CD4-positive, alpha-beta T cell treated with Interferon alpha-2 for 1 hour (primary cell): ENCODE measurements around the gene CDH3.

Source experiments
- DNase-seq, 2 donors: peaks; one replicate each; pipeline ENCODE4 v3.0.0-alpha.2; 2020 to 2022

The CDH3 gene

DNA sequence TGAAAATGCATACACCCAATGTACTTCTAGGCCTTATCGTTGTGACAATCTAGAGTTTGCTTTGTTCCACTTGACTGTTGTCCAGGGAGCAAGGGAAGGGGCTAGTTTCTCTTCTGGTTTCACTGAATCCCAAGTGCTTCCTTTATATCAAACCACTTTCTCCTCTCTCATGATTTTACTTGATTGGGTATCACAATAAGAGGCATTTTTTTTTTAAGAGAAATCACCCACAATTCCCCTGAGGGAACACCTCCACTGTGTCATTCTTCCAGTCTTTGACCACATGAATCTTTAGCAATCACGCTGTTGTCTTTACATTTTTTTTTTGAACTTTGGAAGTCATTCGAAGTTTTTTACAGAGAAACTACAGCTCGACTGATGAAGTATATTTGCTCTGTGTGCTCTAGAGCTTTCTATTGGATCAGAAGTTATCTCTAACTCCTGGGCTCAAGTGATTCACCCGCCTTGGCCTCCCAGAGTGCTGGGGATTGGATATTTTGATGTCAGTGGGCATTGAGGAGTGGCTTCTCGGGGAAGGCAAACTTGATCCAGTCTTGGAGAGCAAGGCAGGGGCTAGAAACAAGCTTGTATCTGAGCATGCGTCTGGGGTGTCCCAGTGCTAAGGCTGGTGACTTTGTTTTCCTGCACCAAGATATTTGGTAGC, 95.0 kb downstream of the CDH3 start:
- DNase-seq: no peak

DNA sequence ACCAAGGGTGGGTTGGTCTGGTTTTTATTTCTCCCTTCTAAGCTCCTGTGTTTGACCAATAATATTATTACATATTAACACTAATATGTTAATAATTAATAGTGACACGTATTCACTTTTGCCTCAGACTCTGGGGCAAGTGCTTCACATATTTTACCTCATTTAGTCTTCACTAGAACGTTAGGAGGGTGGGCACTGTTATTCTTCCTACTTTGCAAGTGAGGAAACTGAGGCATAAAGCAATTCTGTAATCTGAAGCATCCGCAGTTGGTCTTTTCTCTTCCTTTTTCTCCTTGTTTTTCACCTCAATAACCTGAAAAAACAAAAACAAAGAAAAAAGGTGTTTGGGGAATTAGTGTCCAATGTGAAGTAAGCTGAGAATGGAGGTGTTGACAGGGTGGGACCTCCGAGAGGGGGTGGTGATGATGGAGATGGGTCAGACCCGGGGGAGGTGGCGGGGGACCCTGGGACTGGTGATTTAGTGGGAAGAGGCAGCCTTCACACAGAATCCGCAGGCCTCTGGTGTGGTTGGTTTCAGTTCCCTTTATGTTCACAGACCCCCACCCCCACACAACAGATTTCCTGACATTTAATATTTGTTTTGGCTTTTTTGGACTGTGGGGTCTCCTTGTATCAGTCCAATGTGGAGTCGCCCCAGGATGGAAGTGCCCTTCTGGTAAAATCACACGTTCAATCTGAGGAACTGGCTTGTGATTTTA, 95.7 kb downstream of the CDH3 start:
- peak in 1 of 2 donors; percentile 2 for DNase-seq

DNA sequence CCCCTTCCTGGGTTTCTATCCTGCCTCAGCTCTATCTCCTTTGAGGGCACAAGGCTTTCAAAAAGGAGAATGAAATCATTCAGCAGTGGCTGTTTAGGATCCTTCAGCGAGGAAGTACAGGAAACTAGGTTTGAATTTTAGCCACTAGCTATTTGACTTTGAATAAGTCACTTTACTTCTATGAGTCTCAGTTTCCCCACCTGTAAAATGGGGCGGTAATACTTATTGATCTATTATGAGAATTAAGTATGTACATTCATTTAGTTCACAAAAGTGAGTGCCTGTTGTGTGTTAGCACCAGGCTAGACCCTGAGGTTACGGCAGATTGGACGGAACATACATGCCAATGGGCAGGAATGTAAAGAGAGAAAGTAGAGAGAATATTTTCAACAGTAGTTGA, 98.6 kb downstream of the CDH3 start:
- no peak for DNase-seq

DNA sequence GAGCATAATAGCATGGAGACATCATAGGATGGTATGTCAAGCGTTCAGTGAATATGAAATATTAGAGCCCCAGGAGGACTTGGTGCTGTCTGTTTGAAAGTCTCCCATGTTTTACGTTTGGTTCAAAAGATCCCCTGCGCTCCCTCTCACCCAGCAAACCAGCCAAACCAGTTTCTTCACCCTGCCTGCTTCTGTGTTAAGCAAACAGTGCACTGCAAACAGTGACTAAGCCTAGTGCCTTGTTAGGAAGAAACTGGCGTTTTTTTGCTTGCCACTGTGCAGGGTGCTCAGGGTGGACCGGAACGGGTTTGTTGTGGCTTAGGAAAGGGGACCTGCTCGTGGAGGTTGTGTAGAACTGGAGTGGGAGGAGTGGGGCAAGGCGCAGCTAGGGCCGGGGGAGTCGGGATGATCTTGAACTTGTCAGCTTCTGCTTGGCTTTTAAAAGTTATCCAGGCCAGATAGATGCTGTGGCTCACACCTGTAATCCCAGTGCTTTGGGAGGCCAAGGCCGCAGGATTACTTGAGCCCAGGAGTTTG, 99.7 kb downstream of the CDH3 start:
- no peak for DNase-seq

GRCh38 chr16:68746951-68747350, 101.8 kb downstream of the CDH3 start:
- DNase-seq: no peak

- DNase-seq: no peak
These were observed 104.3 kb downstream of the CDH3 start for GRCh38 chr16:68749432-68749831.
